Spinal cord (tissue), 10 donors: Measurements from ENCODE around the gene COX19. TPM values are rescaled to one million over a fixed set of nuclear protein-coding genes. Genes with fewer than 3 reads are reported as not detected.

Experiments used
- DNase-seq, 6 donors: peaks; one replicate each; pipeline versions ENCODE4 v3.0.0 to v3.0.0-alpha.2; 2013 to 2015; ENCODE audit warnings: low spot score in 6 of 6, low read depth in 4 of 6
- H3K27ac ChIP-seq: one replicate; pipeline ENCODE4 v1.5.1; 2013; ENCODE audit warnings: low read depth, low read length, control low read depth
- H3K27me3 ChIP-seq: one replicate; pipeline ENCODE4 v1.6.1; 2013; ENCODE audit warnings: low read length; ENCODE audit not compliant: control insufficient read depth, insufficient read depth
- H3K36me3 ChIP-seq: one replicate; pipeline ENCODE4 v1.6.1; 2013; ENCODE audit warnings: low read length; ENCODE audit not compliant: control insufficient read depth, insufficient read depth
- H3K4me1 ChIP-seq: one replicate; pipeline ENCODE4 v1.6.1; 2013; ENCODE audit warnings: low read length; ENCODE audit not compliant: control insufficient read depth, insufficient read depth
- H3K4me3 ChIP-seq: one replicate; pipeline ENCODE4 v1.5.1; 2013; ENCODE audit warnings: low read depth, low read length, control low read depth
- H3K9me3 ChIP-seq: one replicate; pipeline ENCODE4 v1.6.1; 2013; ENCODE audit warnings: low read length; ENCODE audit not compliant: control insufficient read depth, insufficient read depth
- WGBS: methylation state at CpG from one replicate; pipeline ENCODE4 v1.1.5; 2013; ENCODE audit warnings: missing lambda C conversion rate; ENCODE audit not compliant: insufficient coverage; 5-methylcytosine and 5-hydroxymethylcytosine counted together
- polyA plus RNA-seq, 2 donors: library from polyadenylated mRNA; unstranded; fragments of 120-200 nt; gene quantifications; one replicate each; pipeline ENCODE4 v1.2.1, GENCODE V29; 2013; ENCODE audit not compliant: insufficient read length in 2 of 2
- total RNA-seq, 2 donors: library from RNA; depleted of rRNA in 1 of 2; stranded (reverse); fragments of 120-200 nt in 1 of 2; fragments of >200 nt in 1 of 2; gene quantifications; one replicate each; pipeline versions ENCODE4 v1.2.3 to v1.2.4, GENCODE V29; 2013 to 2014
- donor health status: healthy.

Gene COX19
- total and polyA plus RNA-seq, 4 donors: 11.7 to 19.6 (median 17.1) TPM

DNA sequence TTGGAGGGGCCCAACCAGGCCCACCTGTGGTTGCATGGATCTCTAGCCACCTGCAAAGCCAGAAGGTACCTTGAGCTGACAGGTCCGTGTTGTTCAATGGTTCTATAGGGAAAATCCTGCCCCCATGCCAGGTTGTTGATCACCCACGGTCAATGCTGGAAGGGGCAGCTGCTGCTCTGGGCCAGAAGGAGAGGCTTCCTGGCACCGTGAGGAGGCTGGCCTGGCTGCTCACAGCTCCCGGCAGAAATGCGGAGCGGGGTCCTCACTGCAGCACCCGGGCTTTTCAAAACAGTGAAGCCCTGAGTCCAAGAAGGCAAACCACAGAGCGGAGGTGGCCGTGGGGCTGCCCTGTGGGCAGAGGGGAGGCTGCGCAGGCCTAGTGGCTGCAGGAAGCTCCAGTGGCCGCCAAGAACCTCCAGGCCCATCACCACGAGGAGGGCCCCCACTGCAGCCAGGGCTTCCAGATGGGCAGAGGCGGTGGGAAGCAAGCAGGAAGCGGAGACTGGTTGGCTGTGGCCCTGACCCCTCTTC lies 44.0 kb upstream of the COX19 start:
- no peak for DNase-seq
- Histone ChIP-seq H3K27me3 (no peaks in the 10 kb centered on the region), H3K36me3 (peaks cover 91% of the 10 kb centered on the region), H3K4me3 (no peak overlapping the region), H3K9me3 (peaks cover 4% of the 10 kb centered on the region), H3K27ac (no peak overlapping the region), H3K4me1 (peaks cover 20% of the 10 kb centered on the region)
- 83% methylated on average over 13 of the region's 14 CpGs for WGBS

DNA sequence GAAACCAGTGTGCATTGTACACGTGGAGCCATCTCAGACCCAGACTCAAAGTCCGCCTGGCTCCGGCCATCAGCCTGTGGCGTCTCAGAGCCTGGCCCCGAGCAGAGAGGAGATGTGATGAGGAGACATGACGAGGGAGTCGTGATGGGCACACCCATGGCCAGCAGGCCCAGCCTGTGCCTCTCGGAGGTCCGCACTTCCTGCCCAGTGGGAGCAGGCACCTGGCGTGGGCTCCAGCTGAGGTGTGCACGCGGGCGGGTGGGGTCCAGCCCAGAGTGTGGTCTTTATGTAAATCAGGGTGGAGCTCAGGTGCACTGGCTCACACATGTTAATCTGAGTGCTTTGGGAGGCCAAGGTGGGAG lies 43.0 kb upstream of the COX19 start:
- no peak overlapping the region for H3K27ac ChIP-seq
- no peak overlapping the region for H3K4me3 ChIP-seq
- no peaks in the 10 kb centered on the region for H3K27me3 ChIP-seq
- WGBS: 92% methylated on average over 10 of the region's 13 CpGs
- H3K36me3 ChIP-seq: peaks cover 82% of the 10 kb centered on the region
- DNase-seq: no peak
- H3K4me1 ChIP-seq: peaks cover 12% of the 10 kb centered on the region
- H3K9me3 ChIP-seq: peaks cover 4% of the 10 kb centered on the region

DNA sequence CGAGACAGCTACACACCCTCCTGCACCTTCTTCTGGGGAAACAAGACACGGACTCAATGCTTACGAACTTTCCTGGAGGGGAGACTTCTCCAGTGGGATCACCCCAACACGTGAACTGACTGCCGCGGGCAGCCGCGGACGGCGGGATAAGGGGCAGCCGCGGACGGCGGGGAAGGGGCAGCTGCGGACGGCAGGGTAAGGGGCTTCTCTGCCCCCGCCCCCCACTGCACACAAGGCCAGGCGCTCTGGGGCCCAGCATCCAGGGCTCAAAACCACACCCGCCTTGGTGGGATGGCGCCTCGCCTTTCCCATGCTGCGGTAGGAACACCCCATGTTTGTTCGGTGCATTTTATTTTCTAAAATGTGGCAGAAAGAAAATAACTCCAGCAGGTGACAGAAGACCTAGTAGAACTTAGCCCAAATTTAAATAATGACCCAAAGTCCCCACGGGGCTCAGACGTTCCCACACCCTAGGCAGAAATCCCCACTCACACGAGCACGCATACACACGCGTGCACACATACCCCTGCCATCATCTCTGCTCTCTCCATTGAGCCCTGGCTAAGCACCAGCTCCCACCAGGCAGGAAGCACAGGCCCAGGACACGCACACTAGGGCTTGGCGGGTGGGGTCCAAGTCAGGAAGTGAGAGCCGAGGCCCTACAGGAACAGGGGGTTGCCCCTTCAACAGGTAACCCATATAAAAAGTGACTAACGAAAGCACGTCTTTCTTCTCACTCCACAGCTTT lies 42.4 kb upstream of the COX19 start:
- Histone ChIP-seq H3K4me3 (no peak overlapping the region), H3K9me3 (peaks cover 4% of the 10 kb centered on the region), H3K27ac (no peak overlapping the region), H3K27me3 (no peaks in the 10 kb centered on the region), H3K4me1 (peaks cover 10% of the 10 kb centered on the region), H3K36me3 (peaks cover 79% of the 10 kb centered on the region)
- no peak for DNase-seq
- 95% methylated on average over 27 of the region's 34 CpGs for WGBS

DNA sequence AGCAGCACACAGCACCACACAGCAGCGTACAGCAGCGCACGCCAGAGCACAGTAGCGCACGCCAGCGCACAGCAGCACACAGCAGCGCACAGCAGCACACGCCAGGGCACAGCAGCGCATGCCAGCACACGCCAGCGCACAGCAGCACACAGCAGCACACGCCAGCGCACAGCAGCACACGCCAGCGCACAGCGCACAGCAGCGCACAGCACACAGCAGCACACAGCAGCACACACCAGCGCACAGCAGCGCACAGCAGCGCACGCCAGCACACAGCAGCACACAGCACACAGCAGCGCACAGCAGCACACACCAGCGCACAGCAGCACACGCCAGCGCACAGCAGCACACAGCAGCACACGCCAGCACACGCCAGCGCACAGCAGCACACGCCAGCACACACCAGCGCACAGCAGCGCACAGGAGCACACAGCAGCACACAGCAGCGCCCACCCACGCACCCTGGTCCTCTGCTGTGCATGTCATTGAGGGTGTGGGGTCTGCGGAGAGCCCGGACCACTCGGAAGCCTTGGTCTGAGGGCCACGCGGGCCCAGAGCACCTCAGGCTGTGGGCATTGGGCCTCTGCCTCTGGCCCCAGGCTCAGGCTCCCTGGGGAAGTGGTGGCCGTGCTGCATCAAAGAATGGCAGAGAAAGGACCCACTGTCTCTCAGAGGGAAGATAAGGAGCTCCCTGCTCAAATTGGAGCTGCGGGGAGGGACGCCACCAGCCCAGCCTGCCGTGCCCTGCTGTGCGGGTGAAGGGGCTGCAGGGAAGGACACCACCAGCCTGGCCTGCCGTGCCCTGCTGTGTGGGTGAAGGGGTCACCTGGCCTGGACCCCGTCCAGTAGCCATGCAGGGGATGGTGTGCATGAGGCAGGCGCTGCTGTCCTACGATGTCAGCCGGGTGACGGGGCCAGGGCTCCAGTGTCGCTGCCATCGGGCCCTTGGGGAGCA lies 41.5 kb upstream of the COX19 start:
- Histone ChIP-seq H3K4me1 (peaks cover 10% of the 10 kb centered on the region), H3K4me3 (no peak overlapping the region), H3K9me3 (peaks cover 4% of the 10 kb centered on the region), H3K27ac (no peak overlapping the region), H3K36me3 (peaks cover 79% of the 10 kb centered on the region), H3K27me3 (no peaks in the 10 kb centered on the region)
- WGBS: 91% methylated on average over 42 of the region's 51 CpGs
- DNase-seq: no peak

DNA sequence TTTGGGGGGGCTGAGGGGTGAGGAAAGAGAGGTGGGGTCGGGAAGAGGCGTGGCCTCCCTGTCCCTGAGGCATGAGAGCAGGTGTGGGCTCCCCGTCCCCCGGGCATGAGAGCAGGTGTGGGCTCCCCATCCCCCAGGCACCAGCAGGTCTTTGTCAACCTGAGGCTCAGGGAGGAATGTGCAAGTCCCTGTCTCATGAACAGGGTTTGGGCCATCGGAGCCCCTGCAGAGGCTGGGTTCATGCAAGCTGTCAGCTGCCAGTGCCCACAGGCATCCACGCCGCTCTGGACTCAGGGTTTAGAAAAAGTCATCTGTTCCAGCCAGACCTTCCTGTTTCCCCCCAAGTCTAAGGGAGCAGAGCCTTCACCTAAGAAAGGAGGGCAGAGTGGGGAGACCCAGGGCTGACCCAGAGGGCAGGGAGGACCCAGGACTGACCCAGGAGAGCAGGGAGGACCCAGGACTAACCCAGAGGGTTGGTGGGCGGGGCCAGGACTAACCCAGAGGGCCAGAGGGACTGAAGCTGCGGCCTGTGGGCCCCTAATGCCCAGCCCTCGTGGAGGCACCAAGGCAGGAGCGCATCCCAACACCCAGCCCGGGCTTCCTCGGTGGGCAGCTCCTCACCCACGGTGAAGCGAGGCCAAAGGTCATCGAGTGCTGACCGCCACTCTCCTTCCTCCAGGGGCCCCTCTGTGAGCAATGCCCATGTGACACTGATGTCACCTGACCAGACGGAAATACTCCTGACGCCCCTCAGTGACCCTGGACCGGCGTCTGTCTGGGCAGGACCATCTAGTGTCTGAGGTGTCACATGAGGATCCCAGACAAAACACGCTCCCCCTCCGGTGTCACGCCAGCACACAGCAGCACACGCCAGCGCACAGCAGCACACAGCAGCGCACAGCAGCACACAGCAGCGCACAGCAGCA lies 40.1 kb upstream of the COX19 start:
- H3K27ac ChIP-seq: no peak overlapping the region

DNA sequence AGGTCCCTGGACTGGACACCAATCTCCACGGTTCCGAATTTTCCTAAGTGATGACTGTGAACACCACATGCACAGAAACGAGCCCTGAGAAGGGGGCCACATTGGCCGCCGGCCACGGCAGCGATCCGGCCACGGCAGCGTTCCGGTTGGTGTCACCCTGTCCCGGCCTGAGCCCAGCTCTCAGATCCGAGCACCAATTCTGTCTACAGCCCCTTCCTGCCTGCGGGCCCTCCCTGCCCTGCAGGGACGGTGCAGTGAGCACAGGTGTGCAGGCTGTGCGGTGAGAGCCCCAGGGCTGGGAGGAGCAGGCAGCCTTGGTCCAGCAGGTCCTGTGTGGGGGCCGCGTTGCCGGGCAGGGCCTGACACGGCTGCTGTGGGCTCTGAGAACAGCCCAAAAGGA lies 39.3 kb upstream of the COX19 start:
- no peak for DNase-seq
- WGBS: 87% methylated on average over 20 of the region's 20 CpGs
- H3K4me1 ChIP-seq: peaks cover 5% of the 10 kb centered on the region
- no peak overlapping the region for H3K4me3 ChIP-seq
- H3K9me3 ChIP-seq: no peaks in the 10 kb centered on the region
- H3K27me3 ChIP-seq: no peaks in the 10 kb centered on the region
- peaks cover 78% of the 10 kb centered on the region for H3K36me3 ChIP-seq
- no peak overlapping the region for H3K27ac ChIP-seq

More for the DNA sequence above, 40.1 kb upstream of the COX19 start:
- Histone ChIP-seq H3K9me3 (no peaks in the 10 kb centered on the region), H3K4me1 (peaks cover 10% of the 10 kb centered on the region), H3K27me3 (no peaks in the 10 kb centered on the region), H3K36me3 (peaks cover 78% of the 10 kb centered on the region), H3K4me3 (no peak overlapping the region)
- 75% methylated on average over 28 of the region's 28 CpGs for WGBS
- DNase-seq: no peak

DNA sequence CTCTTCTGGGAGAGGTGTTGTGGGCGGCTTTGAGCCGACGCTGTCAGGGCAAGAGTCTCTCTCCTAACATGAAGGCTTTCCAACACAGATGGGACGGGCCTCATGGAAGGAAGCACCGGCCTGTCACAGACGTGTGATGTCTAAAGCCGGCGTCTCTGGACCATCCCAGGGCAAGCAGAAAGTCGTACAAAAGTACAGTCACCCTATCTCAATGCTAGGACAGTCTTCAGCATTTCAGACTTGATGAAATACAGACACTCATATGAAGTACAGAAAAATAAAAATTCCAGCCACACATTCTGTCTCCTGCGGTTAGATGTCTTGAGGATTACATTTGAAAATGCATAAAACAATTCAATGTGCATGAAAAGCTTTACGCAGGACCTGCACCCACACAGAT lies 38.2 kb upstream of the COX19 start:
- Histone ChIP-seq H3K27ac (no peak overlapping the region), H3K27me3 (no peaks in the 10 kb centered on the region), H3K36me3 (peaks cover 78% of the 10 kb centered on the region), H3K4me1 (peaks cover 4% of the 10 kb centered on the region), H3K9me3 (no peaks in the 10 kb centered on the region), H3K4me3 (no peak overlapping the region)
- 81% methylated on average over 4 of the region's 11 CpGs for WGBS
- DNase-seq: no peak

DNA sequence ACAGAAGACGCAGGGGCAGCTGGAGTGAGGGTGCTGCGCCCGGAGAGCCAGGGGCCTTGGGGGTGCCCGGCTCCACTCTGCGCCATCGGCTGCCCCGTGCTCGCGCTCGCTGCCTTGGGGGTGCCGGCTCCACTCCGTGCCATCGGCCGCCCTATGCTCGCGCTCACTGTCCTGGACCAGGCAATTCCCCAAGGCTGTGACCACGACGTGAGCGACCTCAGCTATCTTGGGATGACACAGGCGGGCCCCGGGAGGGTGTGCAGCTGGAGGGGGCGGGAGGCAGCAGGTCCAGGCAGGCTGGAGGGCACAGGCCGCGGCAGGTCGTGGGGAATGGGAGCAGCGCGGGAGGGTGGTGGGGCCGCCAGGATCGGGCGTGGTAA lies 37.4 kb upstream of the COX19 start:
- Histone ChIP-seq H3K36me3 (peaks cover 78% of the 10 kb centered on the region), H3K4me1 (peaks cover 4% of the 10 kb centered on the region), H3K4me3 (no peak overlapping the region), H3K27ac (no peak overlapping the region), H3K27me3 (no peaks in the 10 kb centered on the region), H3K9me3 (no peaks in the 10 kb centered on the region)
- DNase-seq: no peak
- WGBS: 93% methylated on average over 30 of the region's 30 CpGs
